ENCODE results near the gene AKAP13.

DNA sequence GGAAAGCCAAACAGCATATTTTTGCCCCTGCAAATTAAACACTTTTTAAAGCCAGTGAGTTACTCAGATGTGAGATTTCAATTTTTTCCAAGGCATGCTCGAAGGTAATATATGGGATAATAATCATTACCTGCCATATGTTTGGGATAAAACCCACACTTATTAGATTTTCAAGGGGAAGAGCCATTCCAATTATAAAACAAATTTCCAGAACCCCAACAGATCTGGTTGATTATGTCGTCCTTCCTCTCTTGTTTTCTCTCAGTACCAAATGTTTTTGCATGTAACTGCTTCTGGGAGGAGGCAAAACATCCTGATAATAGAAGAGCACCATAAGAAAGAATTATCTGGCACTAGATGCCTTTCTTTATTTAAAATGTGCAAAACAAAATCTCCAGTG lies 115.1 kb downstream of the AKAP13 start:
- TF ChIP-seq, protein P1, sequence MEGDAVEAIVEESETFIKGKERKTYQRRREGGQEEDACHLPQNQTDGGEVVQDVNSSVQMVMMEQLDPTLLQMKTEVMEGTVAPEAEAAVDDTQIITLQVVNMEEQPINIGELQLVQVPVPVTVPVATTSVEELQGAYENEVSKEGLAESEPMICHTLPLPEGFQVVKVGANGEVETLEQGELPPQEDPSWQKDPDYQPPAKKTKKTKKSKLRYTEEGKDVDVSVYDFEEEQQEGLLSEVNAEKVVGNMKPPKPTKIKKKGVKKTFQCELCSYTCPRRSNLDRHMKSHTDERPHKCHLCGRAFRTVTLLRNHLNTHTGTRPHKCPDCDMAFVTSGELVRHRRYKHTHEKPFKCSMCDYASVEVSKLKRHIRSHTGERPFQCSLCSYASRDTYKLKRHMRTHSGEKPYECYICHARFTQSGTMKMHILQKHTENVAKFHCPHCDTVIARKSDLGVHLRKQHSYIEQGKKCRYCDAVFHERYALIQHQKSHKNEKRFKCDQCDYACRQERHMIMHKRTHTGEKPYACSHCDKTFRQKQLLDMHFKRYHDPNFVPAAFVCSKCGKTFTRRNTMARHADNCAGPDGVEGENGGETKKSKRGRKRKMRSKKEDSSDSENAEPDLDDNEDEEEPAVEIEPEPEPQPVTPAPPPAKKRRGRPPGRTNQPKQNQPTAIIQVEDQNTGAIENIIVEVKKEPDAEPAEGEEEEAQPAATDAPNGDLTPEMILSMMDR (IDR thresholded peaks at IDR 0.05; ENCODE audit: poor library complexity, severe bottlenecking) = no peak
- no peak for TF ChIP-seq EP300 (conservative IDR thresholded peaks at IDR 0.05; ENCODE audit: poor library complexity, severe bottlenecking)
- TF ChIP-seq SMC3 (conservative IDR thresholded peaks at IDR 0.05; ENCODE audit: poor library complexity) = no peak

Data from neural cell (in vitro differentiated cells).